ENCODE data around the gene HAAO. TPM values are rescaled to one million over a fixed set of nuclear protein-coding genes. Genes with fewer than 3 reads are reported as not detected.

Gene HAAO
- total RNA-seq, 1 experiment from 2014 or later: 8.0 TPM

DNA sequence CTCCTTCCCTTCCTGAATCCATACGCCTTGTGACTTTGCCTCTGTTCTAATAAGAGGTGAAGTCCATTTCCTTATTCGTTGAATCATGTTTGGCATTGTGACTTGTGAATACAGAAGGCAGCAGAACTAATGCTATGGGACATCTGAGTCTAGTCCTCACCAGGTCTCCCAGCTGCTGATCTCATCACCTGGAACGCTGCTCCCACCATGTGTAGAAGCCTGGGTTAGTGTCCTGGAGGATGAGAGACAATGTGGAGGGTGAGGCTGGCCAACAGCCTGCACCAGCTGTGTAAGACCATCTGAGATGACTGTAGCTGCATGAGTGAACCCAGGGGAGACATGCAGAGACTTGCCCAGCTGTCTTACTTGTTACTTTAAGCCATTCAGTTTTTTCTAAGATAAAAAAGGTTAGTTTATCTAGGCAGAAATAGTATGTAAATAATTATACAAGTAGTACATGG is 3.5 kb upstream of the HAAO start:
- Mint-ChIP-seq H3K27me3 (ENCODE audit: low read depth) (peaks cover 20% of the 10 kb centered on the region), H3K27ac (no peak overlapping the region), H3K4me3 (no peak overlapping the region), H3K4me1 (peaks cover 39% of the 10 kb centered on the region), H3K36me3 (0 out of 2 replicates have a peak, but pooled peaks cover 3% of the 10 kb centered on the region), H3K9me3 (peaks cover 7% of the 10 kb centered on the region)
- CTCF ChIA-PET: interaction anchor here (1.8 to 5.8 kb wide), 2 partner anchors 16 to 133 kb away, joined by 7 to 70 read pairs; no protein-coding TSS in a partner anchor
- POLR2A ChIA-PET: interaction anchor here (0.6 kb wide), 1 partner anchor 349 kb away, joined by 3 read pairs; no protein-coding TSS in a partner anchor
- no peak for ATAC-seq
- TF ChIP-seq SOX15 (CRISPR knock-in tag; IDR thresholded peaks at IDR 0.05): no peak
- TF ChIP-seq ETV6 (CRISPR knock-in tag; IDR thresholded peaks at IDR 0.05): no peak
- TF ChIP-seq FOXP1 (CRISPR knock-in tag; IDR thresholded peaks at IDR 0.05; ENCODE audit: borderline replicate concordance): no peak
- TF ChIP-seq, protein P1, sequence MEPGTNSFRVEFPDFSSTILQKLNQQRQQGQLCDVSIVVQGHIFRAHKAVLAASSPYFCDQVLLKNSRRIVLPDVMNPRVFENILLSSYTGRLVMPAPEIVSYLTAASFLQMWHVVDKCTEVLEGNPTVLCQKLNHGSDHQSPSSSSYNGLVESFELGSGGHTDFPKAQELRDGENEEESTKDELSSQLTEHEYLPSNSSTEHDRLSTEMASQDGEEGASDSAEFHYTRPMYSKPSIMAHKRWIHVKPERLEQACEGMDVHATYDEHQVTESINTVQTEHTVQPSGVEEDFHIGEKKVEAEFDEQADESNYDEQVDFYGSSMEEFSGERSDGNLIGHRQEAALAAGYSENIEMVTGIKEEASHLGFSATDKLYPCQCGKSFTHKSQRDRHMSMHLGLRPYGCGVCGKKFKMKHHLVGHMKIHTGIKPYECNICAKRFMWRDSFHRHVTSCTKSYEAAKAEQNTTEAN (CRISPR knock-in tag; IDR thresholded peaks at IDR 0.05): no peak
- TF ChIP-seq ZNF232 (CRISPR knock-in tag; IDR thresholded peaks at IDR 0.05): no peak
- no peak for TF ChIP-seq MXD4 (CRISPR knock-in tag; IDR thresholded peaks at IDR 0.05; ENCODE audit: borderline replicate concordance)
- TF ChIP-seq CBFB (CRISPR knock-in tag; IDR thresholded peaks at IDR 0.05; ENCODE audit: low read depth): no peak
- TF ChIP-seq SMAD3 (CRISPR knock-in tag; IDR thresholded peaks at IDR 0.05; ENCODE audit: borderline replicate concordance): no peak
- TF ChIP-seq ZNF317 (CRISPR knock-in tag; IDR thresholded peaks at IDR 0.05; ENCODE audit: borderline replicate concordance, low read depth): no peak
- TF ChIP-seq NR3C1 (CRISPR knock-in tag; conservative IDR thresholded peaks at IDR 0.05; ENCODE audit: low read depth): no peak
- TF ChIP-seq ZSCAN18 (CRISPR knock-in tag; IDR thresholded peaks at IDR 0.05): no peak
- DNase-seq (ENCODE audit: low spot score): no peak

- TF ChIP-seq PRRX2 (CRISPR knock-in tag; IDR thresholded peaks at IDR 0.05) (no peak), FOXP1 (CRISPR knock-in tag; IDR thresholded peaks at IDR 0.05; ENCODE audit: borderline replicate concordance) (no peak), RORB (CRISPR knock-in tag; IDR thresholded peaks at IDR 0.05) (no peak), TP53 (CRISPR knock-in tag; IDR thresholded peaks at IDR 0.05) (no peak), MLX (CRISPR knock-in tag; IDR thresholded peaks at IDR 0.05) (no peak)
- TF ChIP-seq, protein P2, sequence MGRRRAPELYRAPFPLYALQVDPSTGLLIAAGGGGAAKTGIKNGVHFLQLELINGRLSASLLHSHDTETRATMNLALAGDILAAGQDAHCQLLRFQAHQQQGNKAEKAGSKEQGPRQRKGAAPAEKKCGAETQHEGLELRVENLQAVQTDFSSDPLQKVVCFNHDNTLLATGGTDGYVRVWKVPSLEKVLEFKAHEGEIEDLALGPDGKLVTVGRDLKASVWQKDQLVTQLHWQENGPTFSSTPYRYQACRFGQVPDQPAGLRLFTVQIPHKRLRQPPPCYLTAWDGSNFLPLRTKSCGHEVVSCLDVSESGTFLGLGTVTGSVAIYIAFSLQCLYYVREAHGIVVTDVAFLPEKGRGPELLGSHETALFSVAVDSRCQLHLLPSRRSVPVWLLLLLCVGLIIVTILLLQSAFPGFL (CRISPR knock-in tag; IDR thresholded peaks at IDR 0.05; ENCODE audit: borderline replicate concordance): no peak
- TF ChIP-seq, protein P3, sequence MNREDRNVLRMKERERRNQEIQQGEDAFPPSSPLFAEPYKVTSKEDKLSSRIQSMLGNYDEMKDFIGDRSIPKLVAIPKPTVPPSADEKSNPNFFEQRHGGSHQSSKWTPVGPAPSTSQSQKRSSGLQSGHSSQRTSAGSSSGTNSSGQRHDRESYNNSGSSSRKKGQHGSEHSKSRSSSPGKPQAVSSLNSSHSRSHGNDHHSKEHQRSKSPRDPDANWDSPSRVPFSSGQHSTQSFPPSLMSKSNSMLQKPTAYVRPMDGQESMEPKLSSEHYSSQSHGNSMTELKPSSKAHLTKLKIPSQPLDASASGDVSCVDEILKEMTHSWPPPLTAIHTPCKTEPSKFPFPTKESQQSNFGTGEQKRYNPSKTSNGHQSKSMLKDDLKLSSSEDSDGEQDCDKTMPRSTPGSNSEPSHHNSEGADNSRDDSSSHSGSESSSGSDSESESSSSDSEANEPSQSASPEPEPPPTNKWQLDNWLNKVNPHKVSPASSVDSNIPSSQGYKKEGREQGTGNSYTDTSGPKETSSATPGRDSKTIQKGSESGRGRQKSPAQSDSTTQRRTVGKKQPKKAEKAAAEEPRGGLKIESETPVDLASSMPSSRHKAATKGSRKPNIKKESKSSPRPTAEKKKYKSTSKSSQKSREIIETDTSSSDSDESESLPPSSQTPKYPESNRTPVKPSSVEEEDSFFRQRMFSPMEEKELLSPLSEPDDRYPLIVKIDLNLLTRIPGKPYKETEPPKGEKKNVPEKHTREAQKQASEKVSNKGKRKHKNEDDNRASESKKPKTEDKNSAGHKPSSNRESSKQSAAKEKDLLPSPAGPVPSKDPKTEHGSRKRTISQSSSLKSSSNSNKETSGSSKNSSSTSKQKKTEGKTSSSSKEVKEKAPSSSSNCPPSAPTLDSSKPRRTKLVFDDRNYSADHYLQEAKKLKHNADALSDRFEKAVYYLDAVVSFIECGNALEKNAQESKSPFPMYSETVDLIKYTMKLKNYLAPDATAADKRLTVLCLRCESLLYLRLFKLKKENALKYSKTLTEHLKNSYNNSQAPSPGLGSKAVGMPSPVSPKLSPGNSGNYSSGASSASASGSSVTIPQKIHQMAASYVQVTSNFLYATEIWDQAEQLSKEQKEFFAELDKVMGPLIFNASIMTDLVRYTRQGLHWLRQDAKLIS (CRISPR knock-in tag; IDR thresholded peaks at IDR 0.05; ENCODE audit: borderline replicate concordance): no peak
- TF ChIP-seq, protein P4, sequence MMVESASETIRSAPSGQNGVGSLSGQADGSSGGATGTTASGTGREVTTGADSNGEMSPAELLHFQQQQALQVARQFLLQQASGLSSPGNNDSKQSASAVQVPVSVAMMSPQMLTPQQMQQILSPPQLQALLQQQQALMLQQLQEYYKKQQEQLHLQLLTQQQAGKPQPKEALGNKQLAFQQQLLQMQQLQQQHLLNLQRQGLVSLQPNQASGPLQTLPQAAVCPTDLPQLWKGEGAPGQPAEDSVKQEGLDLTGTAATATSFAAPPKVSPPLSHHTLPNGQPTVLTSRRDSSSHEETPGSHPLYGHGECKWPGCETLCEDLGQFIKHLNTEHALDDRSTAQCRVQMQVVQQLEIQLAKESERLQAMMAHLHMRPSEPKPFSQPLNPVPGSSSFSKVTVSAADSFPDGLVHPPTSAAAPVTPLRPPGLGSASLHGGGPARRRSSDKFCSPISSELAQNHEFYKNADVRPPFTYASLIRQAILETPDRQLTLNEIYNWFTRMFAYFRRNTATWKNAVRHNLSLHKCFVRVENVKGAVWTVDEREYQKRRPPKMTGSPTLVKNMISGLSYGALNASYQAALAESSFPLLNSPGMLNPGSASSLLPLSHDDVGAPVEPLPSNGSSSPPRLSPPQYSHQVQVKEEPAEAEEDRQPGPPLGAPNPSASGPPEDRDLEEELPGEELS (CRISPR knock-in tag; IDR thresholded peaks at IDR 0.05): no peak
- TF ChIP-seq, protein P5, sequence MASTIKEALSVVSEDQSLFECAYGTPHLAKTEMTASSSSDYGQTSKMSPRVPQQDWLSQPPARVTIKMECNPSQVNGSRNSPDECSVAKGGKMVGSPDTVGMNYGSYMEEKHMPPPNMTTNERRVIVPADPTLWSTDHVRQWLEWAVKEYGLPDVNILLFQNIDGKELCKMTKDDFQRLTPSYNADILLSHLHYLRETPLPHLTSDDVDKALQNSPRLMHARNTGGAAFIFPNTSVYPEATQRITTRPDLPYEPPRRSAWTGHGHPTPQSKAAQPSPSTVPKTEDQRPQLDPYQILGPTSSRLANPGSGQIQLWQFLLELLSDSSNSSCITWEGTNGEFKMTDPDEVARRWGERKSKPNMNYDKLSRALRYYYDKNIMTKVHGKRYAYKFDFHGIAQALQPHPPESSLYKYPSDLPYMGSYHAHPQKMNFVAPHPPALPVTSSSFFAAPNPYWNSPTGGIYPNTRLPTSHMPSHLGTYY (CRISPR knock-in tag; IDR thresholded peaks at IDR 0.05): no peak
- no peak overlapping the region for H3K4me3 Mint-ChIP-seq
- H3K27me3 Mint-ChIP-seq (ENCODE audit: low read depth): peaks cover 17% of the 10 kb centered on the region
- ChIA-PET POLR2A (interaction anchor here (0.6 kb wide), 1 partner anchor 348 kb away, joined by 3 read pairs; no protein-coding TSS in a partner anchor), CTCF (interaction anchor here (1.5 to 5.8 kb wide), 4 partner anchors 16 to 229 kb away, joined by 3 to 70 read pairs (median 6); no protein-coding TSS in a partner anchor)
- H3K36me3 Mint-ChIP-seq: 0 out of 2 replicates have a peak, but pooled peaks cover 3% of the 10 kb centered on the region
- H3K4me1 Mint-ChIP-seq: peaks cover 39% of the 10 kb centered on the region
- no peak overlapping the region for H3K27ac Mint-ChIP-seq
- DNase-seq (ENCODE audit: low spot score) (no peak), ATAC-seq (no peak)
- peaks cover 7% of the 10 kb centered on the region for H3K9me3 Mint-ChIP-seq
These were observed 2.9 kb upstream of the HAAO start for GRCh38 chr2:42795275-42795674.

Measured in WTC11 (cell line).